ENCODE data around the gene BRD7. TPM values are rescaled to one million over a fixed set of nuclear protein-coding genes. Genes with fewer than 3 reads are reported as not detected.

Gene BRD7
- polyA plus RNA-seq, 3 donors = 11.4 to 33.0 (median 21.2) TPM

GRCh38 chr16:50289950-50290764, 78.6 kb downstream of the BRD7 start:
- Histone ChIP-seq H3K79me2 (ENCODE audit: insufficient read depth, low read length) (peaks cover 95% of the 10 kb centered on the region), H4K20me1 (ENCODE audit: insufficient read depth, low read length) (peaks cover 100% of the 10 kb centered on the region), H3K9me3 (replicated peaks in 1 of 2; ENCODE audit: control insufficient read depth in 1 of 2, insufficient read depth in 1 of 2, low read length in 2 of 2) (no peaks in the 10 kb centered on the region), H3K4me2 (replicated peaks; ENCODE audit: extremely low read depth, low read length, poor library complexity, severe bottlenecking) (no peak overlapping the region), H3K4me3 (replicated peaks in 1 of 3; ENCODE audit: low read depth in 2 of 3, low read length in 3 of 3) (no peak overlapping the region), H2AFZ (ENCODE audit: insufficient read depth, low read depth, low read length, poor library complexity, severe bottlenecking) (no peak overlapping the region), H3K27ac (ENCODE audit: low read depth in 1 of 2, low read length in 2 of 2) (peak overlapping the region in 1 of 2 donors; percentile 36), H3K9ac (ENCODE audit: insufficient read depth, low read length, poor library complexity, severe bottlenecking) (no peak overlapping the region), H3K27me3 (ENCODE audit: control insufficient read depth in 2 of 2, insufficient read depth in 2 of 2, low read length in 2 of 2) (no peaks in the 10 kb centered on the region), H3K4me1 (ENCODE audit: control insufficient read depth in 1 of 2, insufficient read depth in 2 of 2, low read length in 2 of 2) (peaks cover 10 to 12% of the 10 kb centered on the region in 2 donors), H3K36me3 (replicated peaks in 1 of 2; ENCODE audit: control insufficient read depth in 1 of 2, insufficient read depth in 2 of 2, low read length in 2 of 2) (peaks cover 83 to 98% of the 10 kb centered on the region in 2 donors)
- peak overlapping the region in 3 of 7 donors; percentile 54 to 80 (median 54) for H3K27ac Mint-ChIP-seq
- DNase-seq = no peak
- intact Hi-C loops (cut with micrococcal nuclease) = no loop called here
- H3K4me1 Mint-ChIP-seq = peaks cover 12% of the 10 kb centered on the region
- H3K27me3 Mint-ChIP-seq (ENCODE audit: low read depth in 3 of 3) = no peaks in the 10 kb centered on the region
- H3K4me3 Mint-ChIP-seq = no peak overlapping the region
- no peak for TF ChIP-seq CTCF (IDR thresholded peaks at IDR 0.05)
- WGBS (ENCODE audit: insufficient coverage) = 95% methylated on average over 29 of the region's 30 CpGs
- no peaks in the 10 kb centered on the region for H3K9me3 Mint-ChIP-seq
- H3K36me3 Mint-ChIP-seq = peaks cover 69 to 91% of the 10 kb centered on the region in 2 donors

- Histone ChIP-seq H4K20me1 (ENCODE audit: insufficient read depth, low read length) (peaks cover 100% of the 10 kb centered on the region), H3K4me2 (replicated peaks; ENCODE audit: extremely low read depth, low read length, poor library complexity, severe bottlenecking) (no peak overlapping the region), H3K9ac (ENCODE audit: insufficient read depth, low read length, poor library complexity, severe bottlenecking) (no peak overlapping the region), H3K36me3 (replicated peaks in 1 of 2; ENCODE audit: control insufficient read depth in 1 of 2, insufficient read depth in 2 of 2, low read length in 2 of 2) (peaks cover 71 to 88% of the 10 kb centered on the region in 2 donors), H3K4me1 (ENCODE audit: control insufficient read depth in 1 of 2, insufficient read depth in 2 of 2, low read length in 2 of 2) (peaks cover 23 to 25% of the 10 kb centered on the region in 2 donors), H3K4me3 (replicated peaks in 1 of 3; ENCODE audit: low read depth in 2 of 3, low read length in 3 of 3) (no peak overlapping the region), H2AFZ (ENCODE audit: insufficient read depth, low read depth, low read length, poor library complexity, severe bottlenecking) (no peak overlapping the region), H3K27me3 (ENCODE audit: control insufficient read depth in 2 of 2, insufficient read depth in 2 of 2, low read length in 2 of 2) (no peaks in the 10 kb centered on the region), H3K27ac (ENCODE audit: low read depth in 1 of 2, low read length in 2 of 2) (peak overlapping the region in 1 of 2 donors; percentile 36), H3K9me3 (replicated peaks in 1 of 2; ENCODE audit: control insufficient read depth in 1 of 2, insufficient read depth in 1 of 2, low read length in 2 of 2) (no peaks in the 10 kb centered on the region), H3K79me2 (ENCODE audit: insufficient read depth, low read length) (peaks cover 98% of the 10 kb centered on the region)
- no peaks in the 10 kb centered on the region for H3K27me3 Mint-ChIP-seq (ENCODE audit: low read depth in 3 of 3)
- H3K27ac Mint-ChIP-seq = peak overlapping the region in 4 of 7 donors; percentile 12 to 80 (median 60)
- H3K9me3 Mint-ChIP-seq = no peaks in the 10 kb centered on the region
- DNase-seq = no peak
- intact Hi-C loops (cut with micrococcal nuclease) = no loop called here
- peaks cover 61 to 89% of the 10 kb centered on the region in 2 donors for H3K36me3 Mint-ChIP-seq
- TF ChIP-seq CTCF (IDR thresholded peaks at IDR 0.05) = no peak
- 100% methylated on average over 3 of the region's 3 CpGs for WGBS (ENCODE audit: insufficient coverage)
- peaks cover 25% of the 10 kb centered on the region for H3K4me1 Mint-ChIP-seq
- no peak overlapping the region for H3K4me3 Mint-ChIP-seq
Measured at GRCh38 chr16:50288920-50289319, 79.9 kb downstream of the BRD7 start.
